Measurements from ENCODE around the gene KYAT1. TPM values are rescaled to one million over a fixed set of nuclear protein-coding genes. Genes with fewer than 3 reads are reported as not detected.

The KYAT1 gene
- total and polyA plus RNA-seq, 2 of the 13 experiments (the other 11 are each of a cell fraction or from before 2014, with no cell fraction given): 9.2 to 46.5 TPM

DNA sequence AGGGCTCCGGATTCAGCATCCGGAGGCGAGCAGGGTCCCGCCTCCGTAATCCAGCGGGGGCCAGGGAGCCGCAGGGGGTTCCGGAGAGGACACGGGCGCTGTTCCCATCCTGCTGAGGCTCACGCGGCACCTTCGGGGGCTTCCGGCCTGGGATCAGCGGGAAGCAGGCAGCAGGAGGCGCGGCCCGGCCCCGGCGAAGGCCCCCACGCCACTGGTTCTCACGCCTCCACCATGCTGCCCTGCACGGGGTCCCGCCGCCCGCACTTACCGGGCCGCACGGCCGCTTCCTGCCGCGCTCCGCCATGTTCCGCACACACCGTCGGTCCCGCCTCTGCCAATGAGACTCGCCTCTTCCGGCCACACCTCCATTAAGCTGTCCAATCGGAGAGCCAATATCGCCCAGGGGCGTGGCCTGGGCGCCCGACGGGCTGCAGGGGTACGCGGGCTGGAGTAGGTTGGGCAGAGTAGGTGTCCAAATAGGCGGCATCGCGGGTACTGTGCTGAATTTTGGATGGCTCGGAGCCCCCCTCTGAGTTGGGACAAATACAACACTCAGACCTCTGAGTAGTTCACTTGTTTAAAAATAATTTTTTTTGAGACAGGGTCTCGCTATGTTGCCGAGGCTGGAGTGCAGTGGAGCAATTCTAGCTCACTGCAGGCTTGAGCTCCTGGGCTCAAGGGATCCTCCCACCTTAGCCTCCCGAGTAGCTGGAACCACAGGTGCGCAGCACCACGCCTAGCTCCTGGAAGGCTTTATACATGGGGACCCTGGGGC is 52.1 kb downstream of the KYAT1 start, which contains the start of gene SPOUT1 (continued):
- TF ChIP-seq BATF2 (CRISPR knock-in tag; IDR thresholded peaks at IDR 0.05) (peak; percentile 78; the same call in 1 of the 2 replicates), POGZ (CRISPR knock-in tag; IDR thresholded peaks at IDR 0.05) (0 out of 2 replicates have a peak, but pooled peaks have one; percentile 17), KDM3A (CRISPR knock-in tag; IDR thresholded peaks at IDR 0.05; ENCODE audit: low read depth) (peak; percentile 82), NONO (IDR thresholded peaks at IDR 0.05) (no peak), NONO (CRISPR knock-in tag; conservative IDR thresholded peaks at IDR 0.05) (peak; percentile 85), TMF1 (CRISPR knock-in tag; IDR thresholded peaks at IDR 0.05; ENCODE audit: low read depth) (peak; percentile 70; the same call in 1 of the 2 replicates), SMARCC2 (IDR thresholded peaks at IDR 0.05) (no peak), MLLT10 (CRISPR knock-in tag; IDR thresholded peaks at IDR 0.05) (no peak), CC2D1A (CRISPR knock-in tag; IDR thresholded peaks at IDR 0.05) (0 out of 2 replicates have a peak, but pooled peaks have one; percentile 27), ZNF572 (CRISPR knock-in tag; IDR thresholded peaks at IDR 0.05) (no peak), TBX2 (CRISPR knock-in tag; IDR thresholded peaks at IDR 0.05; ENCODE audit: borderline replicate concordance) (peak; percentile 64), SATB2 (CRISPR knock-in tag; IDR thresholded peaks at IDR 0.05) (peak; percentile 56; the same call in 1 of the 2 replicates), PAX8 (CRISPR knock-in tag; IDR thresholded peaks at IDR 0.05; ENCODE audit: borderline replicate concordance) (0 out of 2 replicates have a peak, but pooled peaks have one; percentile 51), HNF4A (CRISPR knock-in tag; IDR thresholded peaks at IDR 0.05) (no peak; the same call in 1 of the 2 replicates), MYC (CRISPR knock-in tag; IDR thresholded peaks at IDR 0.05; ENCODE audit: borderline replicate concordance) (peak; percentile 90), PCBP1 (IDR thresholded peaks at IDR 0.05; ENCODE audit: borderline replicate concordance, low read depth, low read length) (no peak), ZNF556 (CRISPR knock-in tag; IDR thresholded peaks at IDR 0.05; ENCODE audit: borderline replicate concordance) (peak; percentile 33; the same call in 1 of the 2 replicates), CREB1 (IDR thresholded peaks at IDR 0.05) (peak; percentile 56), CREB1 (CRISPR knock-in tag; IDR thresholded peaks at IDR 0.05) (no peak; the same call in 1 of the 2 replicates), REL (CRISPR knock-in tag; conservative IDR thresholded peaks at IDR 0.05) (0 out of 2 replicates have a peak, but pooled peaks have one; percentile 62), FOXP1 (IDR thresholded peaks at IDR 0.05) (no peak), FOXP1 (CRISPR knock-in tag; IDR thresholded peaks at IDR 0.05) (no peak), SNAPC2 (CRISPR knock-in tag; IDR thresholded peaks at IDR 0.05) (no peak), GLI4 (CRISPR knock-in tag; IDR thresholded peaks at IDR 0.05; ENCODE audit: borderline replicate concordance) (no peak)
- TF ChIP-seq, protein P1, sequence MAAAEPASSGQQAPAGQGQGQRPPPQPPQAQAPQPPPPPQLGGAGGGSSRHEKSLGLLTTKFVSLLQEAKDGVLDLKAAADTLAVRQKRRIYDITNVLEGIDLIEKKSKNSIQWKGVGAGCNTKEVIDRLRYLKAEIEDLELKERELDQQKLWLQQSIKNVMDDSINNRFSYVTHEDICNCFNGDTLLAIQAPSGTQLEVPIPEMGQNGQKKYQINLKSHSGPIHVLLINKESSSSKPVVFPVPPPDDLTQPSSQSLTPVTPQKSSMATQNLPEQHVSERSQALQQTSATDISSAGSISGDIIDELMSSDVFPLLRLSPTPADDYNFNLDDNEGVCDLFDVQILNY (CRISPR knock-in tag; conservative IDR thresholded peaks at IDR 0.05): peak; percentile 64
- TF ChIP-seq, protein P2, sequence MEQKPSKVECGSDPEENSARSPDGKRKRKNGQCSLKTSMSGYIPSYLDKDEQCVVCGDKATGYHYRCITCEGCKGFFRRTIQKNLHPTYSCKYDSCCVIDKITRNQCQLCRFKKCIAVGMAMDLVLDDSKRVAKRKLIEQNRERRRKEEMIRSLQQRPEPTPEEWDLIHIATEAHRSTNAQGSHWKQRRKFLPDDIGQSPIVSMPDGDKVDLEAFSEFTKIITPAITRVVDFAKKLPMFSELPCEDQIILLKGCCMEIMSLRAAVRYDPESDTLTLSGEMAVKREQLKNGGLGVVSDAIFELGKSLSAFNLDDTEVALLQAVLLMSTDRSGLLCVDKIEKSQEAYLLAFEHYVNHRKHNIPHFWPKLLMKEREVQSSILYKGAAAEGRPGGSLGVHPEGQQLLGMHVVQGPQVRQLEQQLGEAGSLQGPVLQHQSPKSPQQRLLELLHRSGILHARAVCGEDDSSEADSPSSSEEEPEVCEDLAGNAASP (CRISPR knock-in tag; IDR thresholded peaks at IDR 0.05; ENCODE audit: borderline replicate concordance): peak; percentile 39; the same call in 1 of the 2 replicates
